ENCODE results near the gene CENPQ.

DNA sequence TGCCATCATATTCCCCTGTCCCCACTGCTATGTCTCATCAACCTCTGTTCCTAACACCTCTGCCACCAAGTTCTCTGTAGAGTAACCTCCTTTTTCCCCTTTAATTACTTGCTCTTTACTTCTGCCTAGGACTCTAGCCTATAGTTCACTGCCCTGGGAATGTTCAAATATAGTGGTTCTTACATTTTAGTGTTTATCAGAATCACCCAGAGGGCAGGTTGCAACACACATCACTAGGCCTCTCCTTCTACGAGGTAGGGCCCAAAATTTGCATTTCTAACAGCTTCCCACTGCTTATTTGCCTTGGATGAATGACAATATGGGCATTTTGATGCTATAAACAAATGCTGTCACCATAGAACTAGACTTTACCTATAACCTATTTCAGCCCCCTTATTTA lies 64.2 kb downstream of the CENPQ start:
- TF ChIP-seq, protein P1, sequence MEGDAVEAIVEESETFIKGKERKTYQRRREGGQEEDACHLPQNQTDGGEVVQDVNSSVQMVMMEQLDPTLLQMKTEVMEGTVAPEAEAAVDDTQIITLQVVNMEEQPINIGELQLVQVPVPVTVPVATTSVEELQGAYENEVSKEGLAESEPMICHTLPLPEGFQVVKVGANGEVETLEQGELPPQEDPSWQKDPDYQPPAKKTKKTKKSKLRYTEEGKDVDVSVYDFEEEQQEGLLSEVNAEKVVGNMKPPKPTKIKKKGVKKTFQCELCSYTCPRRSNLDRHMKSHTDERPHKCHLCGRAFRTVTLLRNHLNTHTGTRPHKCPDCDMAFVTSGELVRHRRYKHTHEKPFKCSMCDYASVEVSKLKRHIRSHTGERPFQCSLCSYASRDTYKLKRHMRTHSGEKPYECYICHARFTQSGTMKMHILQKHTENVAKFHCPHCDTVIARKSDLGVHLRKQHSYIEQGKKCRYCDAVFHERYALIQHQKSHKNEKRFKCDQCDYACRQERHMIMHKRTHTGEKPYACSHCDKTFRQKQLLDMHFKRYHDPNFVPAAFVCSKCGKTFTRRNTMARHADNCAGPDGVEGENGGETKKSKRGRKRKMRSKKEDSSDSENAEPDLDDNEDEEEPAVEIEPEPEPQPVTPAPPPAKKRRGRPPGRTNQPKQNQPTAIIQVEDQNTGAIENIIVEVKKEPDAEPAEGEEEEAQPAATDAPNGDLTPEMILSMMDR (IDR thresholded peaks at IDR 0.05) = no peak
- TF ChIP-seq EZH2 (IDR thresholded peaks at IDR 0.05) = no peak
